Neuronal stem cell (in vitro differentiated cells): Measurements from ENCODE around the gene ACP3.

Experiments used
- DNase-seq: peaks from one replicate; pipeline ENCODE4 v3.0.0-alpha.2; 2013; ENCODE audit warnings: low spot score
- H2AFZ ChIP-seq: one replicate; pipeline ENCODE4 v1.6.1; 2013; ENCODE audit warnings: mild to moderate bottlenecking, low read length, inconsistent platforms
- H2AK5ac ChIP-seq: 2 replicates; pipeline ENCODE4 v1.6.1; 2013; ENCODE audit warnings: low read depth, mild to moderate bottlenecking, inconsistent platforms, low read length, moderate library complexity, mixed read lengths
- H2BK120ac ChIP-seq: 2 replicates; pipeline ENCODE4 v1.6.1; 2013; ENCODE audit warnings: low read depth, mild to moderate bottlenecking, inconsistent platforms, low read length, moderate library complexity, mixed read lengths
- H2BK12ac ChIP-seq: one replicate; pipeline ENCODE4 v1.6.1; 2013; ENCODE audit warnings: low read length, inconsistent platforms
- H2BK15ac ChIP-seq: 2 replicates; pipeline ENCODE4 v1.6.1; 2013; ENCODE audit warnings: mild to moderate bottlenecking, low read length, inconsistent platforms, mixed read lengths
- H2BK5ac ChIP-seq: one replicate; pipeline ENCODE4 v1.6.1; 2013; ENCODE audit warnings: inconsistent platforms, mild to moderate bottlenecking, low read length, moderate library complexity
- H3K14ac ChIP-seq: one replicate; pipeline ENCODE4 v1.6.1; 2013; ENCODE audit warnings: low read length, inconsistent platforms
- H3K18ac ChIP-seq: 2 replicates; pipeline ENCODE4 v1.6.1; 2013; ENCODE audit warnings: low read length, inconsistent platforms
- H3K23ac ChIP-seq: 2 replicates; pipeline ENCODE4 v1.6.1; 2013; ENCODE audit warnings: low read depth, mild to moderate bottlenecking, mixed read lengths, low read length, inconsistent platforms; ENCODE audit not compliant: poor library complexity
- H3K27ac ChIP-seq: replicated peaks from 3 replicates; pipeline ENCODE4 v1.5.1; 2013; ENCODE audit warnings: low read length, inconsistent platforms
- H3K27me3 ChIP-seq, 3 experiments: 2 replicates each; pipeline ENCODE4 v1.6.1; 2013; ENCODE audit warnings: low read length in 3 of 3, mild to moderate bottlenecking in 2 of 3, inconsistent platforms in 1 of 3, low read depth in 1 of 3, mixed read lengths in 1 of 3, moderate library complexity in 1 of 3; ENCODE audit not compliant: control insufficient read depth in 3 of 3, insufficient read depth in 3 of 3
- H3K36me3 ChIP-seq, 2 donors: replicated peaks in 1 of 2; 2 replicates each; pipeline ENCODE4 v1.6.1; 2013; ENCODE audit warnings: low read length in 2 of 2; ENCODE audit not compliant: control insufficient read depth in 2 of 2, insufficient read depth in 2 of 2
- H3K4ac ChIP-seq: 2 replicates; pipeline ENCODE4 v1.6.1; 2013; ENCODE audit warnings: inconsistent platforms, mild to moderate bottlenecking, low read length, moderate library complexity
- H3K4me1 ChIP-seq, 2 donors: 1 replicate in 1 of 2; 2 replicates in 1 of 2; pipeline ENCODE4 v1.6.1; 2013; ENCODE audit warnings: low read length in 2 of 2, low read depth in 1 of 2; ENCODE audit not compliant: control insufficient read depth in 2 of 2, insufficient read depth in 1 of 2
- H3K4me2 ChIP-seq: one replicate; pipeline ENCODE4 v1.6.1; 2013; ENCODE audit warnings: mild to moderate bottlenecking, low read length, inconsistent platforms; ENCODE audit not compliant: insufficient read depth, poor library complexity, severe bottlenecking
- H3K4me3 ChIP-seq, 2 donors: 2 replicates each; pipeline ENCODE4 v1.5.1; 2013; ENCODE audit warnings: low read length in 2 of 2, mild to moderate bottlenecking in 2 of 2, inconsistent platforms in 1 of 2, moderate library complexity in 1 of 2
- H3K79me1 ChIP-seq: one replicate; pipeline ENCODE4 v1.6.1; 2013; ENCODE audit warnings: low read depth, mild to moderate bottlenecking, inconsistent platforms, low read length, moderate library complexity
- H3K9ac ChIP-seq: one replicate; pipeline ENCODE4 v1.6.1; 2013; ENCODE audit warnings: mild to moderate bottlenecking, low read depth, low read length, inconsistent platforms; ENCODE audit not compliant: poor library complexity
- H3K9me3 ChIP-seq, 2 donors: replicated peaks in 1 of 2; 2 replicates each; pipeline versions ENCODE3 to v1.6.1; 2013; ENCODE audit warnings: low read length in 2 of 2, mild to moderate bottlenecking in 2 of 2, inconsistent platforms in 1 of 2, low read depth in 1 of 2, mixed read lengths in 1 of 2, moderate library complexity in 1 of 2; ENCODE audit not compliant: control insufficient read depth in 2 of 2, insufficient read depth in 1 of 2
- H4K8ac ChIP-seq: one replicate; pipeline ENCODE4 v1.6.1; 2013; ENCODE audit warnings: low read depth, mild to moderate bottlenecking, inconsistent platforms, low read length, moderate library complexity
- H4K91ac ChIP-seq: one replicate; pipeline ENCODE4 v1.6.1; 2013; ENCODE audit warnings: low read length, low read depth, mild to moderate bottlenecking, inconsistent platforms; ENCODE audit not compliant: poor library complexity
- WGBS, 2 donors: extraction: QIAGEN DNeasy Blood & Tissue Kit; methylation state at CpG; one replicate each; pipeline ENCODE4 v1.1.7; 2013; ENCODE audit warnings: missing lambda C conversion rate in 2 of 2, mixed read lengths in 1 of 2; ENCODE audit not compliant: insufficient read length in 2 of 2, insufficient replicate concordance in 1 of 2; ENCODE audit errors: extremely low coverage in 2 of 2; 5-methylcytosine and 5-hydroxymethylcytosine counted together

ACP3 gene

DNA sequence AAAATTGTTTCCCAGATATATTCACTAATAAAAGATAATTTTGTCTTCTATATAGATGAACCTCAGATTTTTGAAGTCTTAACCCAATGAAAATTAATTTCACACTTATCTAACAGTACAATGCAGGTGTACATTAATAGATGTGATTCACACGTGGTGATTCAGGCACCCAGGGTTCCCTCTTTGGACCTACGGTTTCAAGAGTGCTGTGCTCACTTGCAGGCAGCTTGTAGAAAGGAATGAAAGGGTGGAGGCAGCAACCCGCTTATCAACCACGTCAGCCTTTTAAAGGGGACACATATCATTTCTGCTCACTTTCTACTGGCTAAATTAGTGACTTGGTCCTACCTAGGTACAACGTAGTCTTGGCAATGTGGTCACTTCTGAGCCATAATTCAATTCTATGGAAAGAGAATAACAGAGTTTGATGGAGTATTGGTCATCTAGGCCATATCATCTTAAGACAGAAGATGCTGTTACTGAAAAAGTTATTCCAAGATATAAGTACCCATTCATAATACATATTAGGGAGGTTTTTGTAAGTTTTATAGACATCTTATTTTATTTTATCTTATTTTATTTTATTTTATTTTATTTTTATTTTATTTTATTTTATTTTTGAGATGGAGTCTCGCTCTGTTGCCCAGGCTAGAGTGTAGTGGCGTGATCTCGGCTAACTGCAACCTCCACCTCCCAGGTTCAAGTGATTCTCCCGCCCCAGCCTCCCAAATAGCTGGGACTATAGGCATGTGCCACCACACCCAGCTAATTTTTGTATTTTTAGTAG, 37.9 kb downstream of the ACP3 start:
- Histone ChIP-seq H3K18ac (no peak overlapping the region), H4K91ac (no peak overlapping the region), H3K23ac (no peak overlapping the region), H4K8ac (no peak overlapping the region), H3K9me3 (no peaks in the 10 kb centered on the region), H2BK5ac (no peak overlapping the region), H3K9ac (no peak overlapping the region), H3K4me2 (no peak overlapping the region), H3K27me3 (no peaks in the 10 kb centered on the region), H2BK15ac (no peak overlapping the region), H3K27ac (no peak overlapping the region), H3K4ac (no peak overlapping the region), H2AK5ac (no peak overlapping the region), H3K4me3 (no peak overlapping the region), H3K79me1 (no peaks in the 10 kb centered on the region), H2BK12ac (no peak overlapping the region), H2AFZ (no peak overlapping the region), H3K36me3 (no peaks in the 10 kb centered on the region), H3K14ac (no peak overlapping the region), H2BK120ac (no peak overlapping the region), H3K4me1 (peaks cover 0 to 11% of the 10 kb centered on the region in 2 donors)
- no peak for DNase-seq
- no CpG with 5 or more reads among the region's 9 CpGs for WGBS, 2 donors

GRCh38 chr3:132356568-132356967, 39.4 kb downstream of the ACP3 start:
- DNase-seq = no peak
- peaks cover 0 to 3% of the 10 kb centered on the region in 2 donors for H3K4me1 ChIP-seq
- no peak overlapping the region for H3K9ac ChIP-seq
- H2BK5ac ChIP-seq = no peak overlapping the region
- no peak overlapping the region for H2BK120ac ChIP-seq
- no peaks in the 10 kb centered on the region for H3K36me3 ChIP-seq
- H2BK12ac ChIP-seq = no peak overlapping the region
- no peak overlapping the region for H4K8ac ChIP-seq
- H4K91ac ChIP-seq = no peak overlapping the region
- no peaks in the 10 kb centered on the region for H3K27me3 ChIP-seq
- no peak overlapping the region for H2BK15ac ChIP-seq
- no peak overlapping the region for H3K4me2 ChIP-seq
- no peak overlapping the region for H3K14ac ChIP-seq
- H3K4ac ChIP-seq = no peak overlapping the region
- no peak overlapping the region for H3K23ac ChIP-seq
- no peak overlapping the region for H3K4me3 ChIP-seq
- no peaks in the 10 kb centered on the region for H3K79me1 ChIP-seq
- no peak overlapping the region for H2AFZ ChIP-seq
- WGBS, 2 donors = no CpG with 5 or more reads among the region's 5 CpGs
- H3K18ac ChIP-seq = no peak overlapping the region
- H3K9me3 ChIP-seq = no peaks in the 10 kb centered on the region
- H3K27ac ChIP-seq = no peak overlapping the region
- H2AK5ac ChIP-seq = no peak overlapping the region

GRCh38 chr3:132360717-132361116, 43.5 kb downstream of the ACP3 start:
- no peak overlapping the region for H2BK120ac ChIP-seq
- no peak overlapping the region for H4K8ac ChIP-seq
- H3K79me1 ChIP-seq = no peaks in the 10 kb centered on the region
- H2AK5ac ChIP-seq = no peak overlapping the region
- no peak overlapping the region for H4K91ac ChIP-seq
- H3K23ac ChIP-seq = no peak overlapping the region
- H3K18ac ChIP-seq = no peak overlapping the region
- no peak overlapping the region for H3K4me2 ChIP-seq
- no peak overlapping the region for H3K4ac ChIP-seq
- no peak overlapping the region for H2BK15ac ChIP-seq
- H3K9me3 ChIP-seq = no peaks in the 10 kb centered on the region
- H3K36me3 ChIP-seq = no peaks in the 10 kb centered on the region
- no peak overlapping the region for H2AFZ ChIP-seq
- H3K9ac ChIP-seq = no peak overlapping the region
- H3K27ac ChIP-seq = no peak overlapping the region
- H3K4me1 ChIP-seq = no peaks in the 10 kb centered on the region
- H2BK5ac ChIP-seq = no peak overlapping the region
- DNase-seq = no peak
- no peak overlapping the region for H3K4me3 ChIP-seq
- peaks cover 0 to 9% (median 0%) of the 10 kb centered on the region in 3 experiments for H3K27me3 ChIP-seq
- no CpG with 5 or more reads among the region's 1 CpG for WGBS, 2 donors
- H3K14ac ChIP-seq = no peak overlapping the region
- no peak overlapping the region for H2BK12ac ChIP-seq

GRCh38 chr3:132362329-132362728, 45.1 kb downstream of the ACP3 start:
- no CpG with 5 or more reads among the region's 2 CpGs for WGBS, 2 donors

More at GRCh38 chr3:132362329-132362728, 45.1 kb downstream of the ACP3 start:
- Histone ChIP-seq H3K14ac (no peak overlapping the region), H3K27ac (no peak overlapping the region), H3K4me2 (no peak overlapping the region), H3K9ac (no peak overlapping the region), H2AK5ac (no peak overlapping the region), H3K79me1 (no peaks in the 10 kb centered on the region), H2BK120ac (no peak overlapping the region), H3K27me3 (peaks cover 0 to 9% (median 0%) of the 10 kb centered on the region in 3 experiments), H4K8ac (no peak overlapping the region), H3K23ac (no peak overlapping the region), H3K4me3 (no peak overlapping the region), H2AFZ (no peak overlapping the region), H3K18ac (no peak overlapping the region), H3K9me3 (no peaks in the 10 kb centered on the region), H2BK15ac (no peak overlapping the region), H2BK12ac (no peak overlapping the region), H3K4ac (no peak overlapping the region), H3K4me1 (no peaks in the 10 kb centered on the region), H3K36me3 (no peaks in the 10 kb centered on the region), H4K91ac (no peak overlapping the region), H2BK5ac (no peak overlapping the region)
- DNase-seq = no peak
